ENCODE data around the gene CUEDC1. TPM values are rescaled to one million over a fixed set of nuclear protein-coding genes. Genes with fewer than 3 reads are reported as not detected.

Gene CUEDC1
- total RNA-seq, 2 donors from 2014 or later, result 33.0 to 44.9 TPM

DNA sequence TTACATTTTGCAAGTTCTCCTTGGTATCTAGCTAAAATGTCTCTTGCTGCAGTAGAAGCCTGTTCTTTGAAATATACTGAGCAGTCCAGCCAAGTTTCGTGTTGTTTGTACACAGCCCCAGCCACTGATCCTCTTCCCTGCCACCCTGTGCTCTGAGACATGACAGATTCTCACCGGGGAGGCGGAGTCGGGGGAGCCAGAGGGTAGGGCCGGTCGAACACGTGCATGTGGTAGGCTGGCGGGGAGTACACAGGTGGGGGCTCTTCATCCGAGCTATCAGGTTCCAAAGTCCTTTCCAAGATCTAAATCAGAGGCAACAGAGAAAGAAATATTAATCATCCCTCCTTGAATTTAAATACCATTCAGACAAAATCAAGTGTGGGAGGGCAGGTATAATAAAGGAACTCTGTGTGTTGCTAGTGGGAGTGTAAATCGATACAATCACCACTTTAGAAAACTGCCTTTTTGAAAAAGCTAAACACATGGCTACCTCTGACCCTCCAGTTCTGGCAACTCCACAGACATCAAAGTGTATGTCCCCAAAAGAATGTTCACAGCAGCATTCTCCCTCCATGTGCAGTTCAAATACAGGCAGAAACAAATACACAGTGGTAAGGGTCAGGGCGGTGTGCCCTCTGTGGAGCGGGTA, 75.7 kb downstream of the CUEDC1 start:
- H3K4me1 ChIP-seq (replicated peaks), result peaks cover 22% of the 10 kb centered on the region

DNA sequence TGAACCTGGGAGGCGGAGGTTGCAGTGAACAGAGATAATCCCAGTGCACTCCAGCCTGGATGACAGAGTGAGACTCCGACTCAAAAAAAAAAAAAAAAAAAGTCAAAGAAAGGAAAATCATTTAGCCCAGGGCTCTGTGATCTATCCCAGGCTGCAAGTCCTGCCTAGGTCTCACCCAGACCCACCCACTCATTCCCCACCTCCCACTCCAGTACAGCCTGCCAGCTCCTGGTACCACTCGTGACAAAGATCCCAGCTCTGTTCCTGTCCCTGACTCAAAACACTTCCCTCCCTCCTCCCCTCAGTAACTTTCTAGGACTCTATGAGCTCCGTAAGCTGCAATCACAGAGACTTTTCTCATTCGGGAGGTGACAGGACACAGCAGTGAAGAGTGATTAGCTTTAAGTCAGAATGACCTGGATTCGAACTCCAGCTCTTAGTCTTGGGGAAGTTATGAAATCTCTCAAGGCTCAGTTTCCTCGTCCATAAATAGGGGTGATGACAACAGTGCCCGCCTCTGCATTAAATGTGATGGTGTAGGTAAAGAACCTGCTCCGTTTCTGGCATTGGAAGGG, 77.3 kb downstream of the CUEDC1 start:
- TF ChIP-seq POLR2A (IDR thresholded peaks at IDR 0.05) (no peak), POLR2AphosphoS5 (IDR thresholded peaks at IDR 0.05) (no peak)
- TF ChIP-seq, protein P1, sequence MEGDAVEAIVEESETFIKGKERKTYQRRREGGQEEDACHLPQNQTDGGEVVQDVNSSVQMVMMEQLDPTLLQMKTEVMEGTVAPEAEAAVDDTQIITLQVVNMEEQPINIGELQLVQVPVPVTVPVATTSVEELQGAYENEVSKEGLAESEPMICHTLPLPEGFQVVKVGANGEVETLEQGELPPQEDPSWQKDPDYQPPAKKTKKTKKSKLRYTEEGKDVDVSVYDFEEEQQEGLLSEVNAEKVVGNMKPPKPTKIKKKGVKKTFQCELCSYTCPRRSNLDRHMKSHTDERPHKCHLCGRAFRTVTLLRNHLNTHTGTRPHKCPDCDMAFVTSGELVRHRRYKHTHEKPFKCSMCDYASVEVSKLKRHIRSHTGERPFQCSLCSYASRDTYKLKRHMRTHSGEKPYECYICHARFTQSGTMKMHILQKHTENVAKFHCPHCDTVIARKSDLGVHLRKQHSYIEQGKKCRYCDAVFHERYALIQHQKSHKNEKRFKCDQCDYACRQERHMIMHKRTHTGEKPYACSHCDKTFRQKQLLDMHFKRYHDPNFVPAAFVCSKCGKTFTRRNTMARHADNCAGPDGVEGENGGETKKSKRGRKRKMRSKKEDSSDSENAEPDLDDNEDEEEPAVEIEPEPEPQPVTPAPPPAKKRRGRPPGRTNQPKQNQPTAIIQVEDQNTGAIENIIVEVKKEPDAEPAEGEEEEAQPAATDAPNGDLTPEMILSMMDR (IDR thresholded peaks at IDR 0.05), result no peak
- DNase-seq (ENCODE audit: low spot score), result no peak
- H3K4me3 ChIP-seq, result no peak overlapping the region
- intact Hi-C loops (cut with DNase I), result loop anchor here (5.0 kb wide), 1 partner anchor 114 kb away; no protein-coding TSS in a partner anchor
- no peaks in the 10 kb centered on the region for H3K27me3 ChIP-seq (replicated peaks; ENCODE audit: insufficient read depth)
- peaks cover 24% of the 10 kb centered on the region for H3K4me1 ChIP-seq (replicated peaks)
- H3K9me3 ChIP-seq, result no peaks in the 10 kb centered on the region
- 71% methylated on average over 9 of the region's 9 CpGs for WGBS
- no peak overlapping the region for H3K27ac ChIP-seq
- H3K36me3 ChIP-seq, result peaks cover 0 to 4% of the 10 kb centered on the region in 2 donors

More for the DNA sequence above, 75.7 kb downstream of the CUEDC1 start:
- no peaks in the 10 kb centered on the region for H3K9me3 ChIP-seq
- peak overlapping the region; percentile 23 to 55 for H3K27ac ChIP-seq
- peak; percentile 43 for DNase-seq (ENCODE audit: low spot score)
- H3K36me3 ChIP-seq, result peaks cover 0 to 4% of the 10 kb centered on the region in 2 donors
- no peak overlapping the region for H3K4me3 ChIP-seq
- TF ChIP-seq POLR2A (IDR thresholded peaks at IDR 0.05), result no peak
- peak; percentile 12 for TF ChIP-seq POLR2AphosphoS5 (IDR thresholded peaks at IDR 0.05)
- TF ChIP-seq, protein P1 (IDR thresholded peaks at IDR 0.05), result no peak
- no peaks in the 10 kb centered on the region for H3K27me3 ChIP-seq (replicated peaks; ENCODE audit: insufficient read depth)
- WGBS, result 24% methylated on average over 12 of the region's 12 CpGs
- intact Hi-C loops (cut with DNase I), result loop anchor here (5.0 kb wide), 1 partner anchor 113 kb away; no protein-coding TSS in a partner anchor

DNA sequence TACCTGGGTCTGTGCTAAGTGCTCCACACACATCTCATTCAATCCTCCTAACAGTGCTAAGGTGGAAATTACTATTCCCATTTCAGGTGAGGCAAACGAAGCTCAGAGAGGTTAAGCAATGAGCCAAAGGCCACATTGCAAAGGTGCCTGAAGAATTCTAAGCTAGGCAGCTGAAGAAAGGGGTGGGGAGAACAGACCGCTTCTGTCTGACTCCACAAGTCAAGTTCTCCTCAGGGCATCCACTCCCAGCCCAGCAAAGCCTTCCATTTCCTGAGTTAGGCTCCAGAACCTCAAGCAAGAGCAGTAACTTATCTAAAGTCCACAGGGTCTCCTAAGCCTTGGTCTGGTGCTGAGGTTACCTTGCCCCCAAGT, 78.4 kb downstream of the CUEDC1 start:
- Histone ChIP-seq H3K27me3 (replicated peaks; ENCODE audit: insufficient read depth) (no peaks in the 10 kb centered on the region), H3K4me1 (replicated peaks) (peaks cover 23% of the 10 kb centered on the region), H3K36me3 (peaks cover 0 to 4% of the 10 kb centered on the region in 2 donors), H3K9me3 (no peaks in the 10 kb centered on the region), H3K4me3 (no peak overlapping the region), H3K27ac (peak overlapping the region in 1 of 2 donors; percentile 70)
- DNase-seq (ENCODE audit: low spot score), result no peak
- WGBS, result 71% methylated on average over 2 of the region's 2 CpGs
- TF ChIP-seq, protein P1 (IDR thresholded peaks at IDR 0.05), result no peak
- TF ChIP-seq POLR2A (IDR thresholded peaks at IDR 0.05) (no peak), POLR2AphosphoS5 (IDR thresholded peaks at IDR 0.05) (no peak)
- intact Hi-C loops (cut with DNase I), result loop anchor here (5.0 kb wide), 1 partner anchor 115 kb away; no protein-coding TSS in a partner anchor

DNA sequence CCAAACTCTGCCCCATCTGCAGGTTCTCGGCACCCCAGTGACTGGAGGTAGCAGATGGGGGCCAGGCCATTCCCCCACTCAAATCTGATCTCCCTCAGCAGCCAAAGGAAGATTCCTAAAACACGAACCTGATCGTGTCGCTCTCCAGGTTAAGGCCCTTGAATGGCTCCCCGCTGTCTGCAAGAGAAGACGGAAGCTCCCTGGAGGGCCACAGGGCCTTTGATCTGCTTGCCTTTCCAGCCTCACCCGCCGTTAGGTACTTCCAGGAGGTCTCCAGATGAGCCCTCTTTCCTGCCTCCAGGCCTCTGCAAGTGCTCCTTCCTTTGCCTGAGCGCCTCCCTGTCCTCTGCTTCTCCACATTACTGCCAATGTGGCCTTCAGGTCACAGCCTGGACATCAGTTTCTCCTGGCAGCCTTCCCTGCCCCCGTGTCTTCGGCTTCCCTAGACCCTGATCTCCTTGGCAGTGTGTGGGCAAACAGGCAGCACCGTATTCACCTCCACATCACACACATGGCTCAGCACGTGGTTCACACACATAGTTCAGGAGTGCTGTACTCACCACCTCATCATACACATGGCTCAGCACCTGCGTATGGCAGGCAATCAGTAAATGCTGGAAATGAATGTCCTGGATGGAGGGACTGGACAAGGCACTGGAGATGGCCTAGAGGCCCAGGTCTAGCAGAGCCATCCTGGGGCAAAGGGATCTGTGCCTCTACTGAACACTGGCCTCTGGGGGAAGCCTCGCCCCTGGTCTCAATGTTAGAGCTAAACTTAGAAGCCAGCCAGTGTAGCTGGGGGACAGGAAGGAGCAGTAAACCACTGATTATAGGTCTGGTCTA, 79.0 kb downstream of the CUEDC1 start:
- no peak for DNase-seq (ENCODE audit: low spot score)
- no peaks in the 10 kb centered on the region for H3K27me3 ChIP-seq (replicated peaks; ENCODE audit: insufficient read depth)
- peaks cover 0 to 4% of the 10 kb centered on the region in 2 donors for H3K36me3 ChIP-seq
- H3K27ac ChIP-seq, result peak overlapping the region; percentile 57 to 70
- no peaks in the 10 kb centered on the region for H3K9me3 ChIP-seq
- peaks cover 21% of the 10 kb centered on the region for H3K4me1 ChIP-seq (replicated peaks)
- TF ChIP-seq POLR2A (IDR thresholded peaks at IDR 0.05) (no peak), POLR2AphosphoS5 (IDR thresholded peaks at IDR 0.05) (no peak)
- TF ChIP-seq, protein P1 (IDR thresholded peaks at IDR 0.05), result no peak
- 78% methylated on average over 15 of the region's 15 CpGs for WGBS
- intact Hi-C loops (cut with DNase I), result loop anchor here (5.0 kb wide), 1 partner anchor 116 kb away; no protein-coding TSS in a partner anchor
- H3K4me3 ChIP-seq, result no peak overlapping the region

All from prostate gland (tissue), 2 donors.